Endothelial cell of umbilical vein (primary cell): Measurements from ENCODE around the gene SLC12A7. TPM values are rescaled to one million over a fixed set of nuclear protein-coding genes. Genes with fewer than 3 reads are reported as not detected.

Source experiments
- BruUV-seq: library from RNA; stranded (reverse); fragments of 400-500 nt; replicated peaks from 2 replicates; lab custom pipeline; 2021; lab: Mats Ljungman, UMichigan
- CTCF ChIA-PET: fragments of 300-600, 350-600 bp; sonication (Branson Sonifier 250); formaldehyde crosslinking; loops from one replicate; lab custom pipeline; 2021; ENCODE audit warnings: antibody characterized with exemption, inconsistent platforms; lab: Charles Lee
- POLR2A ChIA-PET: fragments of 300-600, 350-600 bp; sonication (Branson Sonifier 250); formaldehyde crosslinking; loops from one replicate; lab custom pipeline; 2021; ENCODE audit warnings: antibody characterized with exemption, inconsistent platforms; lab: Charles Lee
- DNase-seq: peaks from one replicate; pipeline ENCODE4 v3.0.0-alpha.2; 2011; ENCODE audit warnings: low read depth, low spot score
- FAIRE-seq: peaks from 2 replicates; lab custom pipeline; 2011; peaks lifted over from hg19 to GRCh38; lab: Jason Lieb, UNC
- H2AFZ ChIP-seq: 2 replicates; pipeline ENCODE4 v1.6.0; 2012; ENCODE audit warnings: low read depth, low read length, control low read depth, inconsistent platforms
- H3K27ac ChIP-seq: 2 replicates; pipeline ENCODE4 v1.5.1; 2011; ENCODE audit warnings: low read depth, mild to moderate bottlenecking, control low read depth, low read length, moderate library complexity; ENCODE audit not compliant: insufficient read depth
- H3K27me3 ChIP-seq, 2 experiments: 2 replicates each; pipeline versions ENCODE4 v1.6.0 to v1.6.1; 2011; ENCODE audit warnings: low read length in 2 of 2, mixed read lengths in 1 of 2; ENCODE audit not compliant: control insufficient read depth in 2 of 2, insufficient read depth in 2 of 2
- H3K36me3 ChIP-seq, 2 experiments: 2 replicates in 1 of 2; 3 replicates in 1 of 2; pipeline ENCODE4 v1.5.1; 2011; ENCODE audit warnings: low read length in 2 of 2, mild to moderate bottlenecking in 1 of 2, moderate library complexity in 1 of 2; ENCODE audit not compliant: control insufficient read depth in 2 of 2, insufficient read depth in 2 of 2; ENCODE audit errors: extremely low read depth in 1 of 2
- H3K4me1 ChIP-seq: 3 replicates; pipeline ENCODE4 v1.5.1; 2011; ENCODE audit warnings: mild to moderate bottlenecking, low read length; ENCODE audit not compliant: control insufficient read depth, insufficient read depth; ENCODE audit errors: extremely low read depth
- H3K4me2 ChIP-seq: 2 replicates; pipeline ENCODE4 v1.6.1; 2011; ENCODE audit warnings: low read length, control low read depth, mixed read lengths; ENCODE audit not compliant: insufficient read depth
- H3K4me3 ChIP-seq, 3 experiments: fragments of 200-600 bp in 1 of 3; sonication (generic), shearing (Covaris generic) in 1 of 3; replicated peaks in 1 of 3; 2 replicates each; pipeline ENCODE4 v1.5.1; 2011 to 2016; ENCODE audit warnings: control low read depth in 3 of 3, low read length in 3 of 3, mild to moderate bottlenecking in 2 of 3, inconsistent platforms in 1 of 3, low read depth in 1 of 3, moderate library complexity in 1 of 3; ENCODE audit not compliant: insufficient read depth in 1 of 3
- H3K79me2 ChIP-seq: 2 replicates; pipeline ENCODE4 v1.6.0; 2012; ENCODE audit warnings: low read length, inconsistent platforms; ENCODE audit not compliant: control insufficient read depth, insufficient read depth
- H3K9ac ChIP-seq: replicated peaks from 2 replicates; pipeline ENCODE3; 2011; ENCODE audit warnings: low read length, control low read depth; ENCODE audit not compliant: insufficient read depth; ENCODE audit errors: extremely low read depth
- H3K9me1 ChIP-seq: replicated peaks from 3 replicates; pipeline ENCODE4 v1.6.0; 2011; ENCODE audit warnings: mild to moderate bottlenecking, low read length; ENCODE audit not compliant: control insufficient read depth, insufficient read depth; ENCODE audit errors: extremely low read depth
- H3K9me3 ChIP-seq: replicated peaks from 2 replicates; pipeline ENCODE4 v1.5.1; 2012; ENCODE audit warnings: low read length, inconsistent platforms; ENCODE audit not compliant: control insufficient read depth, insufficient read depth
- H4K20me1 ChIP-seq: replicated peaks from 2 replicates; pipeline ENCODE3; 2011; ENCODE audit warnings: mild to moderate bottlenecking, low read length; ENCODE audit not compliant: control insufficient read depth, insufficient read depth; ENCODE audit errors: extremely low read depth
- EZH2 ChIP-seq: IDR thresholded peaks from 2 replicates; pipeline ENCODE4 v1.6.1; 2012; ENCODE audit warnings: borderline replicate concordance, low read depth, mild to moderate bottlenecking, moderate library complexity, low read length, inconsistent platforms; ENCODE audit not compliant: severe bottlenecking
- JUN ChIP-seq: IDR thresholded peaks from 2 replicates; pipeline ENCODE4 v1.6.1; 2011; ENCODE audit warnings: borderline replicate concordance, low read depth; ENCODE audit not compliant: insufficient read length, insufficient read depth
- MYC ChIP-seq: IDR thresholded peaks from one replicate; pipeline ENCODE4 v1.6.1; 2011; ENCODE audit warnings: mild to moderate bottlenecking, low read depth, low read length
- POLR2AphosphoS5 ChIP-seq: IDR thresholded peaks from 2 replicates; pipeline ENCODE4 v1.6.1; 2012; ENCODE audit warnings: low read depth, mild to moderate bottlenecking, control low read depth, low read length, moderate library complexity; ENCODE audit not compliant: insufficient read depth
- dilution Hi-C: fragments of 300-500 bp; cut with MboI; formaldehyde crosslinking; loops from one replicate; pipeline ENCODE4 v1.15.0; 2019; ENCODE audit warnings: low sequenced_read_pairs; ENCODE audit not compliant: extremely low pct_ligation_motif_present
- intact Hi-C: fragments of 100-400 bp; cut with micrococcal nuclease; formaldehyde crosslinking; loops from one replicate; pipeline ENCODE4 v1.10.0; 2022
- polyA plus RNA-seq, 4 experiments: library from polyadenylated mRNA; depleted of rRNA in 3 of 4; stranded (reverse) in 3 of 4; unstranded in 1 of 4; fragments of >200 nt; gene quantifications; 2 replicates each; pipeline versions ENCODE4 v1.2.1 to v1.2.3, GENCODE V29; 2011 to 2012; ENCODE audit warnings: missing spikeins in 1 of 4
- total RNA-seq: library from RNA; stranded (reverse); gene quantifications from 2 replicates; pipeline ENCODE4 v1.2.3, GENCODE V29; 2021

SLC12A7 gene
- total and polyA plus RNA-seq, 2 donors (not counting 3 experiments of a cell fraction or from before 2014, with no cell fraction given) = 16.4 to 38.8 TPM

GRCh38 chr5:1013948-1014301, 97.9 kb downstream of the SLC12A7 start:
- H4K20me1 ChIP-seq = no peaks in the 10 kb centered on the region
- H3K36me3 ChIP-seq = no peaks in the 10 kb centered on the region
- ChIA-PET POLR2A (no interaction called here), CTCF (no interaction called here)
- TF ChIP-seq POLR2AphosphoS5 = no peak
- no peak for TF ChIP-seq JUN
- no peak for TF ChIP-seq EZH2
- H3K9me1 ChIP-seq = no peaks in the 10 kb centered on the region
- intact Hi-C loops (no loop called here), dilution Hi-C loops (no loop called here)
- no peaks in the 10 kb centered on the region for H3K79me2 ChIP-seq
- no peak overlapping the region for H3K4me2 ChIP-seq
- no peak overlapping the region for H2AFZ ChIP-seq
- no TSS peak for BruUV-seq
- DNase-seq (no peak), FAIRE-seq (no peak)
- no peak overlapping the region for H3K4me3 ChIP-seq
- no peaks in the 10 kb centered on the region for H3K4me1 ChIP-seq
- peaks cover 15 to 19% of the 10 kb centered on the region in 2 experiments for H3K27me3 ChIP-seq
- no peak overlapping the region for H3K27ac ChIP-seq
- H3K9me3 ChIP-seq = no peaks in the 10 kb centered on the region
- no peak overlapping the region for H3K9ac ChIP-seq

DNA sequence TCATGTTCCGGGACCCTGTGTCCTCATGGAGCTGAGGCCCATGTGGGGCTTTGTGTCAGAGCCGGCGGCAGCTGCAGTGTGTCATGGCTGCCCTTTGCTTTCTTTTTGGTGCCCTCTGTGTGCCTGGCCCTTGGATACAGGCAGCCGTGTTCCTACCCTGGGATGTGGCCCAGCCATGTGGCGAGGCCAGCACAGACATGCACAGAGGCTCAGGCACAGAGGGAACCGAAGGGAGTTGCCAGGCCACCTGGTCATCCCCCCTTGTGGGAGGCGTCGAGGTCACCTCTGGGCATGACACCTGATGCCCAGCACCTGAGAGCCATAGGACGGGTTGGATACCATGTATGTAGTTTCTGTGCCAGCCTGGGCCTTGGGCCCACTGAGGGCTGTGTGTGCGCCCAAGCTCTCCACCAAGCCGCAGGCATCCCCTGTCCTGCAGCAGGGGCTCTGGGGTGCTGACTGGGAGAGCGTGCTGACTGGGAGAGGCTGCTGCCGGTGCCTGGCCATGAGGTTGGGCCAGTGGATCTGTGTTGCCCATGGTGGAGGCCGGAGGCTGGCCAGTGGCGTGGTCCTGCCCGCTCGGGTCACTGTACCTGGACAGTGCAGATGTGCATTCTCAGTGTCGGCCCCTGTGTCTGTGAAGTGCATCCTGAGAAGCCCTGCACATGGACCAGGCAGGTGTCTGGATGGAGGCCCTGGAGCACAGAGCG, 98.5 kb downstream of the SLC12A7 start:
- dilution Hi-C loops (no loop called here), intact Hi-C loops (no loop called here)
- H3K79me2 ChIP-seq = no peaks in the 10 kb centered on the region
- H3K4me2 ChIP-seq = no peak overlapping the region
- TF ChIP-seq JUN (no peak), MYC (no peak)
- CTCF ChIA-PET = interaction anchor here (1.1 kb wide), 1 partner anchor 11 kb away, joined by 4 read pairs; no protein-coding TSS in a partner anchor
- H3K27ac ChIP-seq = no peak overlapping the region
- H4K20me1 ChIP-seq = no peaks in the 10 kb centered on the region
- BruUV-seq = no TSS peak
- H3K4me1 ChIP-seq = no peaks in the 10 kb centered on the region
- POLR2A ChIA-PET = interaction anchor here (0.6 kb wide), 1 partner anchor 275 kb away, joined by 3 read pairs; no protein-coding TSS in a partner anchor
- FAIRE-seq (no peak), DNase-seq (no peak)
- H3K27me3 ChIP-seq = peaks cover 15 to 19% of the 10 kb centered on the region in 2 experiments
- no peak overlapping the region for H2AFZ ChIP-seq
- no peaks in the 10 kb centered on the region for H3K9me1 ChIP-seq
- H3K9ac ChIP-seq = no peak overlapping the region
- no peaks in the 10 kb centered on the region for H3K9me3 ChIP-seq
- H3K4me3 ChIP-seq = no peak overlapping the region
- no peaks in the 10 kb centered on the region for H3K36me3 ChIP-seq
